MCF 10A (cell line): ENCODE data around the gene SPG21. TPM values are rescaled to one million over a fixed set of nuclear protein-coding genes. Genes with fewer than 3 reads are reported as not detected.

Source experiments
- BruUV-seq: library from RNA; stranded (reverse); fragments of 400-500 nt; replicated peaks from 2 replicates; lab custom pipeline; 2021; lab: Mats Ljungman, UMichigan
- CTCF ChIA-PET: fragments of 300-600 bp; sonication (Branson Sonifier 250); formaldehyde crosslinking; extraction: SDS; loops from one replicate; lab custom pipeline; 2021; ENCODE audit warnings: antibody characterized with exemption, inconsistent platforms; lab: Yijun Ruan, JAX
- POLR2A ChIA-PET: fragments of 300-600, 350-650 bp; sonication (Branson Sonifier 250); formaldehyde crosslinking; extraction: SDS; loops from one replicate; lab custom pipeline; 2020; ENCODE audit warnings: antibody characterized with exemption, inconsistent platforms; lab: Yijun Ruan, JAX
- DNase-seq: peaks from one replicate; pipeline ENCODE4 v3.0.0-alpha.2; 2018; ENCODE audit not compliant: unreplicated experiment
- H3K27ac Mint-ChIP-seq: one replicate; pipeline ENCODE4 v1.8.0; 2022; ENCODE audit warnings: mild to moderate bottlenecking, low read depth, mixed read lengths; ENCODE audit not compliant: unreplicated experiment
- H3K27me3 Mint-ChIP-seq: one replicate; pipeline ENCODE4 v1.8.0; 2022; ENCODE audit warnings: mixed read lengths; ENCODE audit not compliant: insufficient read depth, unreplicated experiment
- H3K36me3 Mint-ChIP-seq: one replicate; pipeline ENCODE4 v1.8.0; 2022; ENCODE audit warnings: mild to moderate bottlenecking, moderate library complexity, mixed read lengths; ENCODE audit not compliant: insufficient read depth, unreplicated experiment
- H3K4me1 Mint-ChIP-seq: one replicate; pipeline ENCODE4 v1.8.0; 2022; ENCODE audit warnings: mixed read lengths; ENCODE audit not compliant: insufficient read depth, unreplicated experiment
- H3K4me3 Mint-ChIP-seq: one replicate; pipeline ENCODE4 v1.8.0; 2022; ENCODE audit warnings: mild to moderate bottlenecking, moderate library complexity, mixed read lengths; ENCODE audit not compliant: unreplicated experiment
- H3K9me3 Mint-ChIP-seq: one replicate; pipeline ENCODE4 v1.8.0; 2022; ENCODE audit warnings: mixed read lengths; ENCODE audit not compliant: unreplicated experiment
- CTCF ChIP-seq: fragments of 200-600 bp; IDR thresholded peaks from one replicate; pipeline ENCODE4 v1.8.0; 2022; ENCODE audit warnings: antibody characterized with exemption, mild to moderate bottlenecking; ENCODE audit not compliant: unreplicated experiment
- intact Hi-C: fragments of 100-400 bp; cut with micrococcal nuclease; formaldehyde crosslinking; loops from 2 replicates; pipeline ENCODE4 v1.14.1; 2022
- total RNA-seq: library from RNA; stranded (reverse); gene quantifications from 2 replicates; pipeline ENCODE4 v1.2.3, GENCODE V29; 2022

The SPG21 gene
- total RNA-seq, 1 experiment from 2014 or later = 63.1 TPM

- ChIA-PET CTCF (interaction anchor here (0.8 kb wide), 1 partner anchor 46 kb away, joined by 3 read pairs; no protein-coding TSS in a partner anchor), POLR2A (interaction anchor here (1.2 kb wide), 1 partner anchor 10 kb away, joined by 5 read pairs; the partner anchor contains the start of gene SPG21)
- Mint-ChIP-seq H3K4me1 (no peaks in the 10 kb centered on the region), H3K9me3 (no peaks in the 10 kb centered on the region), H3K4me3 (no peak overlapping the region), H3K36me3 (peaks cover 75% of the 10 kb centered on the region), H3K27me3 (no peaks in the 10 kb centered on the region), H3K27ac (no peak overlapping the region)
- intact Hi-C loops = no loop called here
- no peak for TF ChIP-seq CTCF
- BruUV-seq = no TSS peak
- no peak for DNase-seq
These were observed 10.4 kb downstream of the SPG21 start for GRCh38 chr15:64979252-64979710.

- H3K27me3 Mint-ChIP-seq = no peaks in the 10 kb centered on the region
- ChIA-PET CTCF (interaction anchor here (0.6 kb wide), 1 partner anchor 51 kb away, joined by 3 read pairs; no protein-coding TSS in a partner anchor), POLR2A (no interaction called here)
- H3K36me3 Mint-ChIP-seq = peaks cover 68% of the 10 kb centered on the region
- no peak for TF ChIP-seq CTCF
- DNase-seq = no peak
- no peaks in the 10 kb centered on the region for H3K4me1 Mint-ChIP-seq
- no TSS peak for BruUV-seq
- H3K9me3 Mint-ChIP-seq = no peaks in the 10 kb centered on the region
- intact Hi-C loops = no loop called here
- H3K27ac Mint-ChIP-seq = no peak overlapping the region
- no peak overlapping the region for H3K4me3 Mint-ChIP-seq
These were observed 14.3 kb downstream of the SPG21 start for GRCh38 chr15:64975390-64975789.

DNA sequence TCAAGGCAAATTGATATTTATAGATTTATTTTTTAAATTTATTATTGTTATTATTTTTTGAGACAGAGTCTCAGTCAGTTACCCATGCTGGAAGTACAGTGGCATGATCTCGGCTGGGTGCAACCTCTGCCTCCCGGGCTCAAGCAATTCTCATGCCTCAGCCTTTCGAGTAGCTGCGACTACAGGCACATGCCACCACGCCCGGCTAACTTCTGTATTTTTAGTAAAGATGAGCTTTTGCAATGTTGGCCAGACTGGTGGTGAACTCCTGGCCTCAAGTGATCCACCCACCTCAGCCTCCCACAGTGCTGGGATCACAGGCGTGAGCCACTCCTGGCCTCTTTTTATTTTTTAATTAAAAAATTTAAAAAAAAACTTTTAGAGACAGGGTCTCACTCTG, 19.0 kb downstream of the SPG21 start:
- no peak overlapping the region for H3K27ac Mint-ChIP-seq
- H3K36me3 Mint-ChIP-seq = peaks cover 65% of the 10 kb centered on the region
- BruUV-seq = no TSS peak
- ChIA-PET POLR2A (interaction anchor here (0.7 to 1.2 kb wide), 2 partner anchors 17 to 156 kb away, joined by 4 to 6 read pairs; no protein-coding TSS in a partner anchor), CTCF (interaction anchor here (0.6 to 1.0 kb wide), 3 partner anchors 8 to 238 kb away, joined by 3 to 5 read pairs (median 4); no protein-coding TSS in a partner anchor)
- no peaks in the 10 kb centered on the region for H3K4me1 Mint-ChIP-seq
- no peak overlapping the region for H3K4me3 Mint-ChIP-seq
- no peaks in the 10 kb centered on the region for H3K27me3 Mint-ChIP-seq
- H3K9me3 Mint-ChIP-seq = no peaks in the 10 kb centered on the region
- intact Hi-C loops = no loop called here
- DNase-seq = no peak
- no peak for TF ChIP-seq CTCF

DNA sequence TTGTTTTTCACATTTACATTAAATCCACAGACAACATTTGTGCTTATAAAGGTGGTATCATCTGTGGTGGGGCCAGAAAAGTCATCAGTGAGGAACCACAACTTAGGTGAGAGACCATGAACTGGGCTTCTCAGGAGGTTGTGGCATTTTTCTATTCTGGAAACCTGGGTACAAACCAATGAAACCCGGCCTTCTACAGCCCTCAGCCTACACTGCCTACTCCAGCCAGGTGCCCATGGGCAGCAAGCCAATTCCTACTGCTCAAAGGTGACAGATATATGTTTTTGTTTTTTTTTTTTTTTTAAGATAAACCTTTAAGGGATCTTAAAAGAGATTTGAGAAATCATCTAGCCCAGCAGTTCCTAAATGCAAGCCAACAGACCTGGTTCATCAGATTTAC, 20.3 kb downstream of the SPG21 start:
- POLR2A ChIA-PET = no interaction called here
- intact Hi-C loops = no loop called here
- Mint-ChIP-seq H3K9me3 (no peaks in the 10 kb centered on the region), H3K4me1 (no peaks in the 10 kb centered on the region), H3K36me3 (peaks cover 61% of the 10 kb centered on the region), H3K27ac (no peak overlapping the region), H3K4me3 (no peak overlapping the region), H3K27me3 (no peaks in the 10 kb centered on the region)
- BruUV-seq = no TSS peak
- DNase-seq = no peak
- no peak for TF ChIP-seq CTCF
- CTCF ChIA-PET = no interaction called here
